Vagina (tissue), 2 donors: ENCODE data around the gene MRTFA. TPM values are rescaled to one million over a fixed set of nuclear protein-coding genes. Genes with fewer than 3 reads are reported as not detected.

ENCODE experiments used
- DNase-seq, 2 donors: peaks; one replicate each; pipeline ENCODE4 v3.0.0-alpha.2; 2017; ENCODE audit errors: extremely low spot score in 2 of 2
- H3K27ac ChIP-seq: fragments of 200-600 bp; sonication (generic); one replicate; pipeline ENCODE4 v1.5.1; 2019
- H3K27me3 ChIP-seq: fragments of 200-600 bp; sonication (generic); one replicate; pipeline ENCODE4 v1.5.1; 2019
- H3K36me3 ChIP-seq, 2 donors: fragments of 200-600 bp; sonication (generic); one replicate each; pipeline ENCODE4 v1.5.1; 2017 to 2019
- H3K4me1 ChIP-seq: fragments of 200-600 bp; sonication (generic); one replicate; pipeline ENCODE4 v1.5.1; 2019
- H3K4me3 ChIP-seq, 2 donors: fragments of 200-600 bp; sonication (generic); 1 replicate in 1 of 2; 2 replicates in 1 of 2; pipeline ENCODE4 v1.5.1; 2016 to 2019
- H3K9me3 ChIP-seq: fragments of 200-600 bp; sonication (generic); one replicate; pipeline ENCODE4 v1.5.1; 2019
- CTCF ChIP-seq, 3 experiments: fragments of 450-650 bp in 2 of 3; fragments of 200-600 bp in 1 of 3; sonication (generic) in 1 of 3; IDR thresholded peaks; one replicate each; pipeline ENCODE4 v1.5.1; 2017 to 2019; ENCODE audit warnings: antibody characterized with exemption in 3 of 3, mild to moderate bottlenecking in 2 of 3, moderate library complexity in 2 of 3
- POLR2A ChIP-seq, 2 donors: fragments of 450-650 bp; IDR thresholded peaks; one replicate each; pipeline ENCODE4 v1.6.1; 2017; ENCODE audit warnings: antibody characterized with exemption in 2 of 2, mild to moderate bottlenecking in 2 of 2, moderate library complexity in 2 of 2
- POLR2AphosphoS5 ChIP-seq, 2 donors: sonication (generic); formaldehyde crosslinking; IDR thresholded peaks; one replicate each; pipeline ENCODE4 v1.9.0; 2017; ENCODE audit warnings: antibody characterized with exemption in 2 of 2, mild to moderate bottlenecking in 2 of 2, low read depth in 1 of 2; ENCODE audit not compliant: insufficient read depth in 1 of 2
- intact Hi-C: fragments of 100-400 bp; cut with DNase I; formaldehyde crosslinking; loops from one replicate; pipeline ENCODE4 v1.15.1; 2023
- total RNA-seq: library from RNA; depleted of rRNA; stranded (reverse); fragments of >200 nt; gene quantifications from one replicate; pipeline ENCODE4 v1.2.3, GENCODE V29; 2016

The MRTFA gene
- total RNA-seq, 1 donor from 2014 or later: 99.4 TPM

DNA sequence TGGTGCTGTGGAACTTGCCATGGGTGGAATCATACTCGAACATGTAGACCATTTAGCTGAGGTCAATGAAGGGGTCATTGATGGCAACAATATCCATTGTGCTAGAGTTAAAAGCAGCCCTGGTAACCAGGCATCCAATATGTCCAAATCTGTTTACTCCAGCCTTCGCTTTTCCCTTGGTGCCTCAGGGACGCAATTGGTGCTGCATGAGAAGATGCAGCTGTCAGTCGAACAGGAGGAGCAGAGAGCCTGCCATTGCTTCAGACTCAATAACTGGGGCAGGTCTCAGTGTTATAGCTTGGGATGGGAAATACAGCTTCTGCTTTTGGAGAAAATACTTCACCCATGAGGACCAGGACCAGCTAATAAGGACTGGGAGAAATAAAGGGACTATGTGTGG, 37.8 kb upstream of the MRTFA start:
- no peaks in the 10 kb centered on the region for H3K27me3 ChIP-seq
- intact Hi-C loops: no loop called here

DNA sequence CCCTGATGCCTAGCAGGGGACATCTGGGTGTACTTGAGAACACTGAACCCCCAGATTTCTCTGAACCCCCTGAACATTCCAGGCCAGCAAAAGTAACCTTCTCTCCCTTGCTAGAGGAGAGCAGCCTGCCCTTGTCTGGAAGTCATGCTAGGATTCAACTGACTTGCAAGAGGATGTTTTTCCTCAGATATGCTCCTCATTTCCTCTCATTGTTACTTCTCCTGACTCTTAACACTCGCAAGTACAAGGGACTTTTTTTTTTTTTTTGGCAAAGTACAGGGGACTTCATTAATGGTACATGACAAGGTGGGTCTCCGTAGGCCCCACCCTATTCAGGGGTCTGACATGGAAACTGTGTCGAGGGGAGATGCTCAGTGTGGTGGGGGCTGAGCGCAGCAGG, 36.5 kb upstream of the MRTFA start:
- H3K27me3 ChIP-seq: no peaks in the 10 kb centered on the region
- no peaks in the 10 kb centered on the region for H3K36me3 ChIP-seq
- no peaks in the 10 kb centered on the region for H3K4me1 ChIP-seq
- DNase-seq: no peak
- H3K9me3 ChIP-seq: no peaks in the 10 kb centered on the region
- TF ChIP-seq POLR2A (IDR thresholded peaks at IDR 0.05) (no peak), POLR2AphosphoS5 (IDR thresholded peaks at IDR 0.05; ENCODE audit: insufficient read depth in 1 of 2, low read depth in 1 of 2) (no peak), CTCF (IDR thresholded peaks at IDR 0.05) (no peak)
- H3K27ac ChIP-seq: no peak overlapping the region
- no peak overlapping the region for H3K4me3 ChIP-seq
- intact Hi-C loops: no loop called here

More for the DNA sequence above, 37.8 kb upstream of the MRTFA start:
- H3K4me3 ChIP-seq: no peak overlapping the region
- no peak for DNase-seq
- H3K9me3 ChIP-seq: no peaks in the 10 kb centered on the region
- no peak overlapping the region for H3K27ac ChIP-seq
- TF ChIP-seq CTCF (IDR thresholded peaks at IDR 0.05) (no peak), POLR2A (IDR thresholded peaks at IDR 0.05) (no peak), POLR2AphosphoS5 (IDR thresholded peaks at IDR 0.05; ENCODE audit: insufficient read depth in 1 of 2, low read depth in 1 of 2) (no peak)
- H3K4me1 ChIP-seq: peaks cover 8% of the 10 kb centered on the region
- no peaks in the 10 kb centered on the region for H3K36me3 ChIP-seq

GRCh38 chr22:40671796-40672360, 35.4 kb upstream of the MRTFA start:
- no peaks in the 10 kb centered on the region for H3K9me3 ChIP-seq
- no peak overlapping the region for H3K27ac ChIP-seq
- no peak overlapping the region for H3K4me3 ChIP-seq
- no peak for DNase-seq
- no peaks in the 10 kb centered on the region for H3K27me3 ChIP-seq
- no peak for TF ChIP-seq CTCF (IDR thresholded peaks at IDR 0.05)
- TF ChIP-seq POLR2AphosphoS5 (IDR thresholded peaks at IDR 0.05; ENCODE audit: insufficient read depth in 1 of 2, low read depth in 1 of 2): no peak
- TF ChIP-seq POLR2A (IDR thresholded peaks at IDR 0.05): no peak
- intact Hi-C loops: no loop called here
- H3K36me3 ChIP-seq: no peaks in the 10 kb centered on the region
- H3K4me1 ChIP-seq: peaks cover 9% of the 10 kb centered on the region

GRCh38 chr22:40671369-40671768, 34.9 kb upstream of the MRTFA start:
- no peak for DNase-seq
- no peak overlapping the region for H3K4me3 ChIP-seq
- intact Hi-C loops: no loop called here
- H3K27me3 ChIP-seq: no peaks in the 10 kb centered on the region
- no peaks in the 10 kb centered on the region for H3K36me3 ChIP-seq
- H3K27ac ChIP-seq: no peak overlapping the region
- H3K4me1 ChIP-seq: peaks cover 14% of the 10 kb centered on the region
- H3K9me3 ChIP-seq: no peaks in the 10 kb centered on the region
- no peak for TF ChIP-seq POLR2A (IDR thresholded peaks at IDR 0.05)

DNA sequence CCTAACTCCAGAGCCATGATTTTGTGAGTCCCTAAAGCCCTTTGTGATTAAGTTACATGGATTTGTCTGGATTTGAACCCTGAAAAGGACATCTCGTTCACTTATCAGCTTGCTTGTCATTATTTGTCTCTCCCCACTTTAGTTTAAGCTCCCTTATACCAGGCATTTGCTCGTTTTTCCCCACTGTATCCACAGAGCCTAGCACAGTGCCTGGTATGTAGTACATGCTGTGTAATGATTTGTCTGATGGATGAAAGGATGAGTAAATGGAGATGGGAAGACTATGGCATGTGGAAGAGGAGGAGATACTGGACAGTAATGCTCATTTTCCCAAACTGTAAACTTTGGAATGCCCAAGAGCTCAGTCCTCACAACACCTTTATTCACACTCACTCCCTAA, 33.5 kb upstream of the MRTFA start:
- H3K27me3 ChIP-seq: no peaks in the 10 kb centered on the region
- H3K36me3 ChIP-seq: no peaks in the 10 kb centered on the region
- peaks cover 27% of the 10 kb centered on the region for H3K4me1 ChIP-seq
- DNase-seq: no peak
- no peak overlapping the region for H3K27ac ChIP-seq
- intact Hi-C loops: no loop called here
- TF ChIP-seq CTCF (IDR thresholded peaks at IDR 0.05): no peak
- no peak for TF ChIP-seq POLR2A (IDR thresholded peaks at IDR 0.05)
- TF ChIP-seq POLR2AphosphoS5 (IDR thresholded peaks at IDR 0.05; ENCODE audit: insufficient read depth in 1 of 2, low read depth in 1 of 2): no peak
- H3K9me3 ChIP-seq: no peaks in the 10 kb centered on the region
- H3K4me3 ChIP-seq: no peak overlapping the region
